Neural progenitor cell (in vitro differentiated cells): ENCODE data around the gene ZBTB7B.

Experiments used
- CTCF ChIP-seq: fragments of 200-600 bp; sonication (generic); IDR thresholded peaks from 2 replicates; pipeline ENCODE4 v1.5.1; 2017; ENCODE audit warnings: antibody characterized with exemption, mild to moderate bottlenecking
- EZH2 ChIP-seq: fragments of 200-600 bp; sonication (generic); IDR thresholded peaks from 2 replicates; pipeline ENCODE4 v1.6.1; 2017; ENCODE audit warnings: antibody characterized with exemption, mild to moderate bottlenecking, moderate library complexity

GRCh38 chr1:155037851-155038441, 35.3 kb downstream of the ZBTB7B start:
- TF ChIP-seq CTCF (no peak), EZH2 (no peak)
